Common myeloid progenitor, CD34-positive (primary cell): ENCODE measurements around the gene FAM107B.
"Not testable (repeated sequence)": the region's sequence is repeated elsewhere in the genome, so short reads cannot be mapped to it uniquely, and the experiment has no call there.

Source experiments
- CTCF ChIA-PET: fragments of 350-600 bp; sonication (Branson Sonifier 250); formaldehyde crosslinking; loops from one replicate; lab custom pipeline; 2021; ENCODE audit warnings: antibody characterized with exemption; lab: Charles Lee
- POLR2A ChIA-PET: fragments of 350-600 bp; sonication (Branson Sonifier 250); formaldehyde crosslinking; loops from one replicate; lab custom pipeline; 2021; ENCODE audit warnings: antibody characterized with exemption; lab: Charles Lee
- DNase-seq, 3 donors: peaks; one replicate each; pipeline versions ENCODE4 v3.0.0 to v3.0.0-alpha.2; 2013
- H3K27ac ChIP-seq, 2 experiments: 1 replicate in 1 of 2; 2 replicates in 1 of 2; pipeline ENCODE4 v1.7.0; 2013; ENCODE audit warnings: inconsistent platforms in 2 of 2, low read length in 2 of 2, mild to moderate bottlenecking in 2 of 2, low read depth in 1 of 2, moderate library complexity in 1 of 2; ENCODE audit not compliant: severe bottlenecking in 2 of 2, insufficient read depth in 1 of 2, poor library complexity in 1 of 2
- H3K27me3 ChIP-seq, 5 experiments: replicated peaks in 2 of 5; 1 replicate in 3 of 5; 2 replicates in 2 of 5; pipeline versions ENCODE4 v1.6.1 to v1.7.0; 2013; ENCODE audit warnings: low read length in 4 of 5, mild to moderate bottlenecking in 2 of 5, moderate library complexity in 2 of 5, inconsistent platforms in 1 of 5; ENCODE audit not compliant: insufficient read depth in 5 of 5, control insufficient read depth in 4 of 5
- H3K36me3 ChIP-seq, 4 experiments: 1 replicate in 2 of 4; 2 replicates in 2 of 4; pipeline versions ENCODE4 v1.6.1 to v1.7.0; 2013; ENCODE audit warnings: low read length in 3 of 4, control low read depth in 1 of 4, mild to moderate bottlenecking in 1 of 4; ENCODE audit not compliant: control insufficient read depth in 4 of 4, insufficient read depth in 4 of 4
- H3K4me1 ChIP-seq, 4 experiments: 1 replicate in 3 of 4; 2 replicates in 1 of 4; pipeline versions ENCODE4 v1.6.1 to v1.7.1; 2013; ENCODE audit warnings: low read length in 3 of 4, mild to moderate bottlenecking in 3 of 4, control low read depth in 1 of 4, inconsistent platforms in 1 of 4, moderate library complexity in 1 of 4; ENCODE audit not compliant: control insufficient read depth in 4 of 4, insufficient read depth in 4 of 4; ENCODE audit errors: control extremely low read depth in 1 of 4
- H3K4me3 ChIP-seq, 7 experiments: 1 replicate in 4 of 7; 2 replicates in 3 of 7; pipeline versions ENCODE4 v1.5.1 to v1.7.0; 2013; ENCODE audit warnings: mild to moderate bottlenecking in 7 of 7, low read length in 6 of 7, moderate library complexity in 6 of 7, inconsistent platforms in 2 of 7, low read depth in 2 of 7, control low read depth in 1 of 7; ENCODE audit not compliant: insufficient read depth in 4 of 7, control insufficient read depth in 1 of 7; ENCODE audit errors: extremely low read depth in 1 of 7
- H3K9me3 ChIP-seq, 5 experiments: 1 replicate in 4 of 5; 2 replicates in 1 of 5; pipeline versions ENCODE4 v1.6.1 to v1.7.1; 2013; ENCODE audit warnings: low read length in 4 of 5, mild to moderate bottlenecking in 2 of 5, inconsistent platforms in 1 of 5, low read depth in 1 of 5, moderate library complexity in 1 of 5; ENCODE audit not compliant: control insufficient read depth in 4 of 5, insufficient read depth in 2 of 5; ENCODE audit errors: control extremely low read depth in 1 of 5
- WGBS: methylation state at CpG from one replicate; pipeline ENCODE4 v1.1.5; 2013; ENCODE audit not compliant: insufficient coverage; 5-methylcytosine and 5-hydroxymethylcytosine counted together

Gene FAM107B

DNA sequence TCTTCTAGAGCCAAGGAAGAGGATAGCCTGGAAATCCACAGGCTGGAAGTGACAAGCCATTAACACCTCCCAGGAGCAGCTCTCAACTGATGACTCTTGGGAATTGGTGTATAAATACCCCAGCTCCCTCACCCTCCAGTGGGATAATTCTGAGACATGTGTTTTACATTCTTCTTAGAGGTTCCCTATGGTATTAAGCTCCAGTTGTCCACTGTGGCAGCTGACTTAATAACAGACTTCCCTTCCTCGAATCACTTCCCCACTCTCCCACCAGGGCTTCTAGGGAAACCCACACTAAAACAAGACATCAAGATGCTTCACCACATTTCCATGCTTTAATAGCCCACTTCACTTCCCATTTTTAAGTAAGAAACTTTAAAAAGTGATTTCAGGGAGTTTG, 47.2 kb downstream of the FAM107B start:
- no peak overlapping the region for H3K27ac ChIP-seq
- CTCF ChIA-PET: interaction anchor here (1.1 to 2.1 kb wide), 2 partner anchors 13 to 19 kb away, joined by 3 to 7 read pairs; no protein-coding TSS in a partner anchor

GRCh38 chr10:14724931-14725330, 49.8 kb downstream of the FAM107B start:
- no peak overlapping the region for H3K4me3 ChIP-seq
- CTCF ChIA-PET: interaction anchor here (0.9 kb wide), 1 partner anchor 17 kb away, joined by 3 read pairs; no protein-coding TSS in a partner anchor
- WGBS: no CpG with 5 or more reads among the region's 2 CpGs

More for the DNA sequence above, 47.2 kb downstream of the FAM107B start:
- POLR2A ChIA-PET: interaction anchor here (0.5 kb wide), 1 partner anchor 1426 kb away, joined by 4 read pairs; no protein-coding TSS in a partner anchor
- peaks cover 0 to 4% (median 3%) of the 10 kb centered on the region in 5 experiments for H3K9me3 ChIP-seq
- no CpG with 5 or more reads among the region's 1 CpG for WGBS
- H3K4me3 ChIP-seq: no peak overlapping the region
- no peaks in the 10 kb centered on the region for H3K27me3 ChIP-seq
- peak in 1 of 3 donors; percentile 15 for DNase-seq
- H3K36me3 ChIP-seq: no peaks in the 10 kb centered on the region
- H3K4me1 ChIP-seq: peaks cover 0 to 8% (median 2%) of the 10 kb centered on the region in 4 experiments

GRCh38 chr10:14723052-14723689, 51.5 kb downstream of the FAM107B start:
- no peak overlapping the region for H3K27ac ChIP-seq

More at GRCh38 chr10:14724931-14725330, 49.8 kb downstream of the FAM107B start:
- peaks cover 0 to 8% (median 2%) of the 10 kb centered on the region in 4 experiments for H3K4me1 ChIP-seq
- peaks cover 0 to 4% (median 3%) of the 10 kb centered on the region in 5 experiments for H3K9me3 ChIP-seq
- POLR2A ChIA-PET: no interaction called here
- no peak overlapping the region for H3K27ac ChIP-seq
- H3K27me3 ChIP-seq: no peaks in the 10 kb centered on the region
- no peak for DNase-seq
- H3K36me3 ChIP-seq: no peaks in the 10 kb centered on the region

GRCh38 chr10:14717552-14717951, 57.1 kb downstream of the FAM107B start:
- no peak overlapping the region for H3K4me3 ChIP-seq
- 88% methylated on average over 3 of the region's 5 CpGs for WGBS
- H3K4me1 ChIP-seq: no peaks in the 10 kb centered on the region
- no peak for DNase-seq
- no peaks in the 10 kb centered on the region for H3K27me3 ChIP-seq
- POLR2A ChIA-PET: no interaction called here
- H3K27ac ChIP-seq: no peak overlapping the region
- CTCF ChIA-PET: no interaction called here
- no peaks in the 10 kb centered on the region for H3K36me3 ChIP-seq
- no peaks in the 10 kb centered on the region for H3K9me3 ChIP-seq

More at GRCh38 chr10:14723052-14723689, 51.5 kb downstream of the FAM107B start:
- Histone ChIP-seq H3K9me3 (peaks cover 0 to 4% (median 3%) of the 10 kb centered on the region in 5 experiments), H3K4me3 (no peak overlapping the region), H3K36me3 (no peaks in the 10 kb centered on the region), H3K4me1 (peaks cover 0 to 8% (median 2%) of the 10 kb centered on the region in 4 experiments), H3K27me3 (no peaks in the 10 kb centered on the region)
- WGBS: 56% methylated on average over 4 of the region's 5 CpGs
- CTCF ChIA-PET: interaction anchor here (1.3 kb wide), 1 partner anchor 22 kb away, joined by 3 read pairs; no protein-coding TSS in a partner anchor
- POLR2A ChIA-PET: interaction anchor here (0.6 kb wide), 1 partner anchor 48 kb away, joined by 3 read pairs; no protein-coding TSS in a partner anchor
- peak in 2 of 3 donors; percentile 30 to 49 for DNase-seq

GRCh38 chr10:14712991-14713424, 61.7 kb downstream of the FAM107B start:
- Histone ChIP-seq H3K36me3 (no peaks in the 10 kb centered on the region), H3K4me1 (no peaks in the 10 kb centered on the region), H3K9me3 (no peaks in the 10 kb centered on the region), H3K27ac (no peak overlapping the region), H3K4me3 (no peak overlapping the region), H3K27me3 (no peaks in the 10 kb centered on the region)
- DNase-seq: no peak
- WGBS: 91% methylated on average over 5 of the region's 5 CpGs
- ChIA-PET CTCF (no interaction called here), POLR2A (no interaction called here)

GRCh38 chr10:14709344-14709743, 65.4 kb downstream of the FAM107B start:
- H3K4me3 ChIP-seq, POLR2A ChIA-PET, H3K27ac ChIP-seq, H3K9me3 ChIP-seq, H3K36me3 ChIP-seq, CTCF ChIA-PET, H3K27me3 ChIP-seq, DNase-seq: not testable (repeated sequence)
- 100% methylated on average over 2 of the region's 3 CpGs for WGBS
- H3K4me1 ChIP-seq: peaks cover 3 to 11% (median 5%) of the 10 kb centered on the region in 4 experiments

GRCh38 chr10:14707481-14707880, 67.2 kb downstream of the FAM107B start:
- ChIA-PET POLR2A (no interaction called here), CTCF (interaction anchor here (0.6 to 1.2 kb wide), 3 partner anchors 18 to 37 kb away, joined by 3 read pairs; no protein-coding TSS in a partner anchor)
- WGBS: 100% methylated on average over 2 of the region's 4 CpGs

More at GRCh38 chr10:14707481-14707880, 67.2 kb downstream of the FAM107B start:
- Histone ChIP-seq H3K9me3 (no peaks in the 10 kb centered on the region), H3K36me3 (no peaks in the 10 kb centered on the region), H3K27ac (no peak overlapping the region), H3K4me3 (no peak overlapping the region), H3K27me3 (no peaks in the 10 kb centered on the region), H3K4me1 (peaks cover 3 to 11% (median 5%) of the 10 kb centered on the region in 4 experiments)
- DNase-seq: no peak
